GM12878 (cell line): Measurements from ENCODE around the gene VWA3B. TPM values are rescaled to one million over a fixed set of nuclear protein-coding genes. Genes with fewer than 3 reads are reported as not detected.

Experiments used
- ATAC-seq: fragments of 200-7000 bp; cut with Tn5 transposase; 3 replicates; pipeline ENCODE4 v1.9.1; 2020; ENCODE audit warnings: mild to moderate bottlenecking, moderate library complexity
- BruUV-seq: library from RNA; stranded (reverse); fragments of 400-500 nt; replicated peaks from 2 replicates; lab custom pipeline; 2021; lab: Mats Ljungman, UMichigan
- CTCF ChIA-PET: fragments of 300-600 bp; sonication (Branson Sonifier 250); formaldehyde crosslinking; extraction: SDS; loops from one replicate; lab custom pipeline; 2021; ENCODE audit warnings: inconsistent platforms; lab: Yijun Ruan, JAX
- POLR2A ChIA-PET: fragments of 350-600 bp; formaldehyde crosslinking; extraction: SDS; loops from one replicate; lab custom pipeline; 2021; ENCODE audit warnings: inconsistent platforms; lab: Charles Lee
- RAD21 ChIA-PET: fragments of 300-600 bp; sonication (Branson Sonifier 250); formaldehyde crosslinking; loops from one replicate; lab custom pipeline; 2023; ENCODE audit warnings: antibody characterized with exemption; ENCODE audit not compliant: unreplicated experiment; lab: Charles Lee
- SMC1A ChIA-PET: fragments of 300-600 bp; sonication (Branson Sonifier 250); formaldehyde crosslinking; loops from one replicate; lab custom pipeline; 2023; ENCODE audit not compliant: unreplicated experiment, uncharacterized antibody; lab: Charles Lee
- DNase-seq: peaks from one replicate; pipeline ENCODE4 v3.0.0-alpha.2; 2011; ENCODE audit warnings: low read depth, low spot score
- FAIRE-seq: peaks from 3 replicates; lab custom pipeline; 2011; peaks lifted over from hg19 to GRCh38; lab: Jason Lieb, UNC
- H2AFZ ChIP-seq: 2 replicates; pipeline ENCODE4 v1.6.0; 2011; ENCODE audit warnings: low read depth, low read length, control low read depth; ENCODE audit not compliant: control insufficient read depth
- H3K27ac ChIP-seq: 2 replicates; pipeline ENCODE4 v1.5.1; 2011; ENCODE audit warnings: control low read depth; ENCODE audit not compliant: control insufficient read depth, insufficient read depth
- H3K27me3 ChIP-seq, 2 experiments: replicated peaks in 1 of 2; 2 replicates each; pipeline versions ENCODE4 v1.6.0 to v1.6.1; 2011; ENCODE audit warnings: low read length in 1 of 2; ENCODE audit not compliant: control insufficient read depth in 2 of 2, insufficient read depth in 2 of 2
- H3K36me3 ChIP-seq, 2 experiments: 2 replicates each; pipeline ENCODE4 v1.5.1; 2011; ENCODE audit warnings: low read length in 1 of 2; ENCODE audit not compliant: control insufficient read depth in 2 of 2, insufficient read depth in 2 of 2
- H3K4me1 ChIP-seq: 2 replicates; pipeline ENCODE4 v1.6.1; 2011; ENCODE audit warnings: mild to moderate bottlenecking, low read length, moderate library complexity, mixed read lengths; ENCODE audit not compliant: control insufficient read depth, insufficient read depth
- H3K4me2 ChIP-seq: 2 replicates; pipeline ENCODE4 v1.6.0; 2011; ENCODE audit warnings: control low read depth; ENCODE audit not compliant: control insufficient read depth, insufficient read depth
- H3K4me3 ChIP-seq: fragments of 200-600 bp; sonication (generic); 2 replicates; pipeline ENCODE4 v1.5.1; 2016
- H3K79me2 ChIP-seq: 2 replicates; pipeline ENCODE4 v1.6.0; 2011; ENCODE audit warnings: low read length; ENCODE audit not compliant: control insufficient read depth, insufficient read depth
- H3K9ac ChIP-seq: 2 replicates; pipeline ENCODE4 v1.8.0; 2011; ENCODE audit warnings: low read length, control low read depth, mixed read lengths; ENCODE audit not compliant: control insufficient read depth, insufficient read depth
- H3K9me3 ChIP-seq: replicated peaks from 3 replicates; pipeline ENCODE4 v1.5.1; 2011; ENCODE audit warnings: mild to moderate bottlenecking, low read length; ENCODE audit not compliant: control insufficient read depth, insufficient read depth
- H4K20me1 ChIP-seq: 2 replicates; pipeline ENCODE4 v1.6.0; 2011; ENCODE audit not compliant: control insufficient read depth, insufficient read depth
- BCLAF1 ChIP-seq: fragments of 450-650 bp; IDR thresholded peaks from 2 replicates; pipeline ENCODE4 v1.6.1; 2017; ENCODE audit warnings: antibody characterized with exemption, mild to moderate bottlenecking, moderate library complexity
- ESRRA ChIP-seq: IDR thresholded peaks from 2 replicates; pipeline ENCODE4 v1.6.1; 2012; ENCODE audit warnings: mild to moderate bottlenecking, low read length, improper control_type of control experiment
- HDGF ChIP-seq: fragments of 450-650 bp; IDR thresholded peaks from 2 replicates; pipeline ENCODE4 v1.6.1; 2016; ENCODE audit warnings: antibody characterized with exemption
- NKRF ChIP-seq: fragments of 450-650 bp; conservative IDR thresholded peaks from 2 replicates; pipeline ENCODE4 v1.6.1; 2017; ENCODE audit warnings: mild to moderate bottlenecking, moderate library complexity
- RAD51 ChIP-seq: fragments of 450-650 bp; IDR thresholded peaks from 2 replicates; pipeline ENCODE4 v1.6.1; 2016; ENCODE audit warnings: moderate library complexity, mild to moderate bottlenecking, inconsistent platforms
- RB1 ChIP-seq: fragments of 450-650 bp; formaldehyde crosslinking; IDR thresholded peaks from 2 replicates; pipeline ENCODE4 v1.6.1; 2017; ENCODE audit warnings: mild to moderate bottlenecking, borderline replicate concordance
- SREBF1 ChIP-seq: IDR thresholded peaks from 2 replicates; pipeline ENCODE4 v1.6.1; 2012; ENCODE audit warnings: mild to moderate bottlenecking, low read length
- SRF ChIP-seq, 2 experiments: IDR thresholded peaks; 2 replicates each; pipeline ENCODE4 v1.6.1; 2011; ENCODE audit warnings: low read depth in 2 of 2, low read length in 2 of 2, mild to moderate bottlenecking in 1 of 2, moderate library complexity in 1 of 2
- WGBS: methylation state at CpG from one replicate; pipeline ENCODE4 v1.1.6; 2016; ENCODE audit warnings: low lambda C conversion rate; ENCODE audit not compliant: insufficient replicate concordance, insufficient coverage; ENCODE audit errors: missing lambda C conversion rate; 5-methylcytosine and 5-hydroxymethylcytosine counted together
- in situ Hi-C: fragments of 300-500 bp; cut with MboI; formaldehyde crosslinking; loops from 9 replicates; pipeline ENCODE4 v1.14.3; 2018; ENCODE audit warnings: mixed read lengths
- intact Hi-C: fragments of 100-400 bp; cut with micrococcal nuclease; formaldehyde crosslinking; loops from one replicate; pipeline ENCODE4 v1.14.2; 2022; ENCODE audit not compliant: unreplicated experiment
- polyA plus RNA-seq, 11 experiments: library from polyadenylated mRNA; depleted of rRNA in 4 of 11; unstranded in 6 of 11; stranded (reverse) in 5 of 11; fragments of >200 nt; fragmentation: Nextera tagmentation in 4 of 11; fragmentation: Illumina TruSeq in 1 of 11; extraction: Ambion mirVana in 4 of 11; extraction: Trizol in 1 of 11; gene quantifications; 1 replicate in 1 of 11; 2 replicates in 10 of 11; pipeline versions ENCODE4 v1.2.1 to v1.2.3, GENCODE V29; 2011 to 2016; ENCODE audit warnings: inconsistent platforms in 2 of 11, missing spikeins in 2 of 11, low read depth in 1 of 11
- total RNA-seq, 4 experiments: library from RNA; depleted of rRNA in 3 of 4; stranded (reverse); fragments of >200 nt in 3 of 4; fragmentation: Illumina TruSeq in 1 of 4; extraction: Trizol in 1 of 4; gene quantifications; 2 replicates each; pipeline versions ENCODE4 v1.2.1 to v1.2.3, GENCODE V29; 2013 to 2021

VWA3B gene
- total and polyA plus RNA-seq, 10 of the 15 experiments (the other 5 are each of a cell fraction or from before 2014, with no cell fraction given) = 0.04 to 0.86 (median 0.19) TPM; not detected in 4

GRCh38 chr2:98114643-98115330 lies 27.8 kb downstream of the VWA3B start:
- DNase-seq = no peak
- intact Hi-C loops (no loop called here), in situ Hi-C loops (no loop called here)
- Histone ChIP-seq H3K27me3 (no peaks in the 10 kb centered on the region; a peak in 1 of 4 replicates), H2AFZ (no peak overlapping the region), H3K36me3 (no peaks in the 10 kb centered on the region), H3K9ac (no peak overlapping the region), H4K20me1 (no peaks in the 10 kb centered on the region), H3K79me2 (no peaks in the 10 kb centered on the region), H3K27ac (no peak overlapping the region)
- ChIA-PET CTCF (interaction anchor here (0.7 kb wide), 1 partner anchor 32 kb away, joined by 3 read pairs; no protein-coding TSS in a partner anchor), SMC1A (interaction anchor here (1.0 to 1.5 kb wide), 2 partner anchors 16 to 19 kb away, joined by 3 read pairs; no protein-coding TSS in a partner anchor), RAD21 (no interaction called here), POLR2A (no interaction called here)
- 46% methylated on average over 6 of the region's 6 CpGs for WGBS
- TF ChIP-seq ESRRA (no peak), NKRF (no peak), HDGF (no peak), RB1 (no peak), SRF (IDR thresholded peaks at IDR 0.05; ENCODE audit: low read depth in 2 of 2, low read length in 2 of 2) (no peak), RAD51 (no peak), BCLAF1 (no peak), SREBF1 (no peak)
- TF ChIP-seq, all 136 proteins: peak for 0
- no peak overlapping the region for H3K4me2 ChIP-seq
- ATAC-seq (no peak), FAIRE-seq (no peak)
- no peak overlapping the region for H3K4me3 ChIP-seq
- H3K4me1 ChIP-seq = no peaks in the 10 kb centered on the region
- H3K9me3 ChIP-seq = peaks cover 1% of the 10 kb centered on the region; the same call in 2 of the 3 replicates
- BruUV-seq = no TSS peak
